SK-N-MC (cell line): Measurements from ENCODE around the gene TCERG1L.

ENCODE experiments used
- EZH2 ChIP-seq: fragments of 200-600 bp; sonication (generic); IDR thresholded peaks from one replicate; pipeline ENCODE4 v1.6.1; 2017; ENCODE audit warnings: antibody characterized with exemption
- FOXP2 ChIP-seq: optimal IDR thresholded peaks from 2 replicates; pipeline ENCODE3; 2011; ENCODE audit warnings: mild to moderate bottlenecking, moderate library complexity; ENCODE audit not compliant: insufficient read depth; ENCODE audit errors: extremely low read length, control extremely low read depth
- POLR2AphosphoS5 ChIP-seq: IDR thresholded peaks from 2 replicates; pipeline ENCODE4 v1.6.1; 2012; ENCODE audit warnings: mild to moderate bottlenecking, low read depth, low read length, borderline replicate concordance

DNA sequence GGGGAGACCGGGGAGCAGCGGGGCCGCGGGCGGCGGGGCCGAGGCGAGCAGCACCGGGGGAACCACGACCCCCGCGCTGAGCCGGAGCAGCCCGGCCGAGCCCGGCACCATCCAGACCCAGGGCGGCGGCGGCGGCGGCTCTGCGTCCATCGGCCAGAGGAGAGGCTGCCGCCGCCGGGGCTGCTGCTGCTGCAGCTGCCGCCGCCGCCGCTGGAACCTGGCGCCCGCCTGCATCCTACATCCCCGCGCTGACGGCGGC, 190 bp downstream of the TCERG1L start:
- TF ChIP-seq EZH2 = no peak
- TF ChIP-seq POLR2AphosphoS5 = no peak
- TF ChIP-seq FOXP2 = no peak
